GM21576 (cell line): ENCODE measurements around the gene CAMTA1.

Experiments
- ATAC-seq: cut with Tn5 transposase; IDR thresholded peaks from one replicate; pipeline ENCODE4 v1.9.1; 2021; ENCODE audit warnings: mild to moderate bottlenecking, moderate library complexity; ENCODE audit not compliant: unreplicated experiment

Gene CAMTA1

DNA sequence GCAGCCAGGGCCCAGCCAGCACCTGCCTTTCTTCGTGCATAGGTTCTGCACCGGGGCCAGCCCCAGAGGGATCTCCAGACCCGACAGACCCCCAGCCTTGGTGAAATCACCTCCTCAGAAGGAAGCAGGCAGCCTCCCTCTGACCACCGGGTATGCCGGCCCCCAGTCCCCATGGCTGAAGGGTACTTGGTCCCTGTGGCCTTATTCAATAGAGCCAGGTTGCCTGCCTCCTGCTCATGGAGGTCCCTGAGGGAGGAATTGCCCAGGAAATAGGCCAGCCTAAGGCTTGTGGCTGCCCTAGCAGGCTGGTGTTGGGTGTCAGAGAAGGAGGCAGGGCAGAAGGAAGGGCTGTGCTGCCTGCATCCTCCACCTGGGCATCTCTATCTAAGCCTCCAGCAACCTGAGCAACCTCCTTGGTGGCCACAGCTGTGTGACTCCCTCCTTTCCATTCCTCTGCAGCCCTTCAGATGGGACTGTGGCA is 647.7 kb downstream of the CAMTA1 start:
- ATAC-seq: no peak

DNA sequence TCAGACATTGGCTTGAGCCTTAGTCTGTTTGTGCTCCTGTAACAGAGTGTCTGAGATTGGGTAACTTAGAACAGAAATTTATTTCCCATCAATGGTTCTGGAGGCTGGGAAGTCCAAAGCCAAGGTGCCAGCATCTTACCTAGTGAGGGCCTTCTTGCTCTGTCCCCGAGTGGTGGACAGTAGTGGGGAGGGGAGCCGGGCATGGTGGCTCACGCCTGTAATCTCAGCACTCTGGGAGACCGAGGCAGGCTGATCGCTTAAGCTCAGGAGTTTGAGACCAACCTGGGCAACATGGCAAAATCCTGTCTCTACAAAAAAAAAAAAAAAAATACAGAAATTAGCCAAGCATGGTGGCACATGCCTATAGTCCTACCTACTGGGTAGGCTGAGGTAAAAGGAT is 649.3 kb downstream of the CAMTA1 start:
- no peak for ATAC-seq

DNA sequence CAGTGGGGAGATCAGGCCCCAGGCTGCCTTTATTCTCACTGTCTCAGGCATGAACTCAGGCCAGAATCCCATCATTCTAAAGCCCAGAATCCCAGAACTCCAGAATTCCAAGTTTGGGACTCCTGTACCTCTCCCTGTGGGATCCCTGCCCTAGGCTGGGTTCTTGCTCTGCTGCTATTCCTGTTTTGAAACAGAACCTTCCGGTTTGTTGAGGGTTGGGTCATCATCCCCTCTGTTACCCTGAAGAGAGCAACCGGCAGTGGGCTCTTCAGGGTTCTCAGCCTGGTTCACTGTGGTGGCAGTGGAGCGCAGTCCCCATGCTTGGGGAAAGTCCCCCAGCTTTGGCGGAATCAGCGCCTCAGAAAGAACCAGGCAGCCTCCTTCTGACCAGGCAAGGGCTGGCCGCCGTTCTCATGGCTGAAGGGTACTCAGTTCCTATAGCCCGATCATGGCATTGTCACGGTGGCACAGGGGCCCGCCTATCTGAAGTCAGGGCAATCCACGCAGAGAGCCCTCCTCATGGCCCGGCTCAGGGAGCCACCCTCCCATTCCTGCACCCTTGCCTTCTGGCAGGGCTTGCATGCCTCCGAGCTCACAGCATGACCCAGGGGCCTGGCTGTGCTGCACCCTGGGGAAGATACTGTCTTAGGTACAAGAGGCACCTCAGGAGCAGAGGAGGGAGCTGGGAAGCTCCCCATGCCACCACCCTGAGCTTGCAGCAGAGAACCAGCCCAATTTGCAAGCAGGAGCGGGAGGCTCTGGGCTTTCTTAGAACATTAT is 650.2 kb downstream of the CAMTA1 start:
- no peak for ATAC-seq

DNA sequence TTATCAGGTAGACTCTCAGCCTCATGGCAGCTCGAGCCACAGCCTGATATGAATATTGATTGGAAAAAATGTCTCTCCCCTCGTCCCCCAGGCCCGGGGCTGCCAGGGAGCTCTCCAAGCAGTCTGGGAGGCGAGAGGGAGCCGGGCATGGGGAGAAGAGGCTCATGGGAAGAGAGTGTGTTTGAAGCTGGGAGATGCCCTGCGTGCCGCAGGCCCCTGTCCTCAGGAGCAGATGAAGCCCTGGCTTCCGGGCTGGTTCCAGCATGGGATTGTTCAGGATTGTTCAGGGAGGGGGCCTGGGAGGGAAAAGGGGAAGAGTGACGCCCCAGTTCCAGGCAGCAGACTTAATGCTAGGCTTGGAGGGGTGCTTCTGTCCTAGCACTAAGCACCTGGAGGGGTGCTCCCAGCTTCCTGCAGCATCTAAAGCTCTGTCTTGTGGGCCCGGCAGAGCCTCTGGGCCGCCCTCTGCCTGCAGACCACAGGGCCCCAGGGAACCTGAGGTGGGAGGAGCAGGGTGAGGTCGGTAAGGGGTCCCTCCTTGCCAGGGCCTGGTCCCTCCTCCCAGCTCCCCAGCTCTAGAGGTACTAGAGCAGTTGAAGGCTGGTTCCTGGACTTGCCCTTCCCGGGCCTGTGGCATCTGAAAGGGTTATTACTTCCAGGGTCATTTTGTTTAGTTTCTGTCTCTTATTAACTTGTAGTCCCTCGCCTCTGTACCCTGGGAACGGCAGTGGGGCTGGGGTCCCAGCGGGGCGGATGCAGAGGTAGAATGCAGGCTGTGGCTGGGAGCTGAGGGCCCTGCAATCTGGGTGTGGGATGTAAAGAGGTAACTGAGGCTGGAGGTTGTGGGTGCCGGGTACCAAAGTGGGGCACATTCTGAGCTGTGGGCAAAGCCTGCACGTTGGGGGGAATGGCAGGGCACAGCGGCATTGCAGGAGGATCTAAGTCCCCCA is 651.1 kb downstream of the CAMTA1 start:
- no peak for ATAC-seq

DNA sequence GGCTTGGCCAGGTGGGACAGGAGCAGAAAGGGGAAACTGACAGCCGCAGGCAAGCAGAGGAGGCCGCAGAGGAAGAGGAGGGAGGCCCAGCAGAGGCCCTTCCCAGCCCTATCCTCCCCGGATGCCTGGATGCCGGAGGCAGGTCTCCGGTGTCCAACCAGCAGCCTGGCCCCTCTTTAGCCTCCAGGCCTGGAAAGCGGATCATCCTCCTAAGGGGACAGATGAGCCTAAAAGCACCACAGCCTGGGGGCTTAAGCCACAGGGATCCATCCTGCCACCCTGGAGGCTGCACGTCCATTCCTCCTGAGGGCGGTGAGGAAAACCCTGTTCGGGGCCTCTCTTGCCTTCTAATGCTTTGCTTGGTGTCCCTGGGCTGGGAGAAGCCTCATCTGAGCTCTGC is 651.8 kb downstream of the CAMTA1 start:
- ATAC-seq: no peak

DNA sequence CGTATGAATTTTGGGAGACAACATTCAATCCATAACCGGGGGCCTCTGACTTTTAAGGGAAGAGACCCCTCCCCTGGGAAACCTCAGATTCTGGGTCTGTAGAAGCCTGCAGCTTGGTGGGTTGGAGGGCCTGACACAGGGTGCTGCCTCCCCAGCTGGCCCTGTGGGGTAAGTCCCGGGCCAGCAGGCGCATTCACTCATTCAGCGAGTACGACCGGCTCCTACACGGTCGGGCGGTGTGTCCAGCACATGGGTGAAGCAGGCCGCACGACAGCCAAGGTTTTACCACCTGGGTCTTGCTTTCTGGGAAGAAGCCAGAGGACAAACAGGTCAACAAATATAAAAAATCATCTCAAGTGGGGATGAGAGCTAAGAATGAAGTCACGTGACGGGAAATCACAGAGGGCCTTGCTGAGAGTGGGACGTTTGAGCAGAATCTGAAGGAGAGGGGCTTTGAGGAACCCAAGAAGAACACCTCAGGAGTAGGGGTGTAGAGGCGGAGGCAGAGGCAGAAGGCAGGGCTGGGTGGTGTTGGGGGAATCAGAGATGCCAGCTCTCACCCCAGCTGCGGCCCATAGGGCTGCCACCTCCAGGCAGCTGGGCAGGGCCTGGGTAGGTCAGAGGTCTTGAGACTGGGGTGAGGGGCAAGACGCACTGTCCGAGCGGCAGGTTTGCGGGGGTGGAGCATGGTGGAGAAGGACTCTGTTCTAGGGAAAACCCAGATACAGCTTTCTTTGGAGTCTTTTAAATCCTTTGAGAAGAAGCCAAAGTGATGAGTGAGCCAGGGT is 652.5 kb downstream of the CAMTA1 start:
- ATAC-seq: no peak

DNA sequence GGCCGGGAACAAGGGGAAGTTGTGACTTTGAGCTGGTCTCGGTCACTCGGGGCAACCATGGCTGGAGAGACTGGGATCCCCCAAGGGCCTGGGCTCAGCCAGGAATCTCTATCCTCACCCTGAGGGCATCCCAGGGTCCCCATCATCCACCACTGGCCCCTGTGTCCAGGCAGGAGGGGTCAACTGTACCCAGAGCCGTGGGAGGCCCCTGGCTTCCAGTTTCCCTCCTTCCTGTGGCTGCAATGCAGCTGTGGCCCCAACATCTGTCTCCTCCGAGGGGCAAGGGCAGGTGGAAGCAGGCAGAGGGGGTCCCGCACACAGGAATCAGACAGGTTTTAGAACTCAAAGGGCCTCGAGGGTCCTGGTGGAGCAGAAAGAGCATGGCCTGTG is 653.1 kb downstream of the CAMTA1 start:
- ATAC-seq: no peak

DNA sequence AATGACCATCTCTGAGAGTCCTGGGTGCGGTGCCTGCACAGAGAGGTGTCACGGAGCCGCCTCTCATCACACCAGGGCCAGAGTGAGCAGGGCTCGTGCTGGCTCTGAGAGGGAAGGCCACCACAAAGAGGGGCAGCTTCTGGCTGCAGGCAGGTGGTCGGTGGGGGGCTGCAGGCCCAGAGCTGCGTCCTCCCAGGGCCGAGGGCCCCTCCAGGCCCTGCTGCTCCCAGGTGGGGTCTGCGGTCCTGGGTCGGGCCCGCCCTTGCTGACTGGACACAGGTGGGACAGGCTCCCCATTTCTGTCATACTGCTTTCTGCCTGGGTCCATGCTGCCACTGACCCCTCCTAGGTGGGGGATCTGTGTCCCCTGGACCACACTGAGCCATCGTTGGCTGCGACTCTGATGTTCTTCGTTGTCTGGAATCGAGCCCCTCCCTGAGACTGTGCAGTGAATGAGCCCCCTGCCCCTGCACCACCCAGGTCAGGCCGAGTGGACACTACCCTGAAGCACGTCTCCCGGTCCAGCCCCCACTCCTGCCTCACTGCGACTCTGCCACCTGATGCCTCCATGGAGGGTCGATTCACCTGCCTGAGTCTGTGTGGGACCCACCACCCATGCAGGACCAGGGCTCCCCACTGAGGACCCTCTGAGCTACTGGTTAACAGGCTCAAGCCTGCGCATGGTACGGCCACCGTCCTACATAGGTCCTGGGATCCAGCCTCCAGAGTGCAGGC is 653.8 kb downstream of the CAMTA1 start:
- no peak for ATAC-seq

DNA sequence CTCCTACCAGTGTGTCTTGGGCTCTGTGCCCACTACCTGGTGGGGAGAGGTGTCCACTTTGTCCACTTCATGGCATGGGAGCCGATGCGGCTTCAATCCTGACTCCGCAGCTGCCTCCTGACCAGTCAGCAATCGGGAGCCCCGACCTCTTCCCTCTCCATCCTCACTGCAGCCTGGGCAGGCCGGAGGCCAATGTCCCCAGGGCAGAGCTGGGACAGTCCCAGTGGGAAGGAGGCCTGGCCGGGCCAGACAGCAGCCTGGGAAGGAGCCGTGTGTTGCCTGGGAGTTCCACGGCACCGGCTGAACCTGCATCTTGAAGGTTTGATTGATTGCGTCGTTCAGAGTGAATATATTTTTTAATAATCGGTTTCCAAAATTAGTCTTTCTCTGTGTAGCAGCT is 654.9 kb downstream of the CAMTA1 start:
- ATAC-seq: no peak

DNA sequence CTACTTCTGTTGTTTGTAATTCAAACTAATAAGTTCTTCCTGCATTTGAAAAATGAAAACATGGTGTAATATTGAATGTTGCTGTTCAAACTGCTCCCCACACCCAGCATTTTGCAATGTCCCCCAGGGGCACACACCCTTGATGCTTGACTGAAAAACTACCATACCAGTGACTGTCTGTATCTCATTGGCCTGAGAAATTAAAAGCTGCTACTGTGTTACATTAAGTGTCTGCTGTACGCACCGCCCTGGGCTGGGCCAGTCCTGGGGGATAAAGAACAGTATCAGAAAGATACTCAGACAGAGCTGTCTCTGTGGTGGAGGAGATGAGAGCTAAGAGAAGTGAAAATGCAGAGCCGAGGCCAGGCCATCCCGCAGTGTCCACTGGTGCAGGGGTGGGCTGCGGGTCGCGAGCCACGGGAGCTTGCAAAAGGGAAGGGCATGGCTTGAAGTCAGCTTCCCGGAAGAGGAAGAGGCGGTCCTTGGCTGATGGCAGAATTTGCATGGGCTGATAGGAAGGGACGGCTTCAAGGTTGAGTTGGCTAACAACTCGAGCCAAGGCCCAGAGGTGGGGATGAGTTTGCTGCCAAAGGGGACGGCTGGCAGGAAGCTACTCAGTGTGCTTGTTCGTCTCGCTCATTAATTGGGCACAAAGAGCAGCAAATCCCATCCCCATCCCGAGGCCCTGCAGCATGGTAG is 656.0 kb downstream of the CAMTA1 start:
- ATAC-seq: no peak

DNA sequence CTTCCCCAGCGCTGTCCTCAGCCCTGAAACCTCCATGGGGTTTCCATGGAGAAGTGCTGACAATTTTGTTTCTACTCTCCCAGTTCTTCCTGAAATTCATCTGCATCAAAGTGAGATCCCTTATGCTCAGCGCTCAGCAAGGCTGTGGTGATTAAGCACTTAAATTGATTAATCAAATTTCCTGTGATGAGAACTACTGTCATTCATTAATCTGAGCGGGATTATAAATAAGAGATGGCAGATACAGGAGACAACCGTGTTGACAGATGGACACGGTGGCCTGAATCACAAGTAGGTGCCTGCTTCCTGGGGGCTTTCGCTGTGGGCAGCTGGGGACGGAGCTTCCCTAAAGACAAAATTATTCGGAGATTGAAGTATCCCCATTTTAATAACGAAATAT is 656.8 kb downstream of the CAMTA1 start:
- ATAC-seq: no peak

DNA sequence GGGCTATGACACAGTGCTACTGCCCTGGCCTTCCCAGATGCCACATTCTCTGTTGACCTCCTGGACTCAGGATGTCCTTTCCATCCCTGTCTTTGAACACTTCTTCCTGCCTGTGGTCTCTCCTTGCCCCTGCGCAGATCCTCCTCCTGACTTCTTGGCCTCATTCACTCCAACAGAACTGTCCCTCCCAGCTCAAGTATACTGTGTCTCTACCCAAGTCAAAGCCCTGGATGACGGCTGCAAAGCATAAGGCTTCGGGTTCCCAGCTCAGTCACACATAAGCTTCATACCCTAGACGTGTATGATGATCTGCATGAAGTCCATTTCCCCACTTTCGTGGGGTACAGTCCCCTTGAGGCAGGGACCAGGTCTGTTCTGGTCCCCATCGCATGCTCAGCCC is 657.7 kb downstream of the CAMTA1 start:
- ATAC-seq: no peak

DNA sequence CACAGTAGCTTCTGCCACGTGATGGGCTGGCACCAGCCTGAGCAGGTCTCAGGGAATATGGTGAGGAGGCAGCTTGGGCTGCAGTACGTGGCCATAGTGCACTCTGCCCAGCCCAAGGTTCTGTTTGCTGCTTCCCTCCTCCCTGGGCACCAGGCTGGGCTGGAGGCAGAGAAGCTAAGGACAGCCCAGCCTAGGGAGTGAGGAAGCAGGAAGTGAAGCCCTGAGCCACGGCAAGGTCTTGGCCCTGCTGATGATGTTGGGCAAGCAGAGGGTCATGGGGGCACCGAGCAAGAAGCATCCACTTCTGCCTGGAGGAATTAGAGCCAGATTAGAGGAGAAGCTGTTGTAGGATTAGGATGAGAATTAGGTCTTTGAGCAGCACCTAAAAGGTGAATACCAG is 659.1 kb downstream of the CAMTA1 start:
- no peak for ATAC-seq

DNA sequence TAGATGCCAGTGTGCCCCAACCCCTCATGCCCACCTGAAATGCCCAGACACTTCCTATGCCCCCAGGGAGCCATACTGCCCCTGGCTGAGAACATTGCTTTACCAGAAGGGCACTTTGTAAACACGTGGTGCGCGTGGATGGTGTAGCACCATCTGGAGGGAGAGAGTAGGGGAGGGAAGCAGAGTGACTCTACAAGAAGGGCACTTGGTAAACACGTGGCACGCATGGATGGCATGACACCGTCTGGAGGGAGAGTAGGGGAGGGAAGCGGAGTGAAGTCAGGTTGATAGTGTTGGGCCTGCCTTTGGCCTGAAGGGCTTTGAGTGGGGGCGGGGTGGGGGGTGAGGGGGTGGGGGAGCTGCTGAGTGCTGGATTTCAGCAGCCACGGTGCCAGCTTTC is 661.8 kb downstream of the CAMTA1 start:
- no peak for ATAC-seq

DNA sequence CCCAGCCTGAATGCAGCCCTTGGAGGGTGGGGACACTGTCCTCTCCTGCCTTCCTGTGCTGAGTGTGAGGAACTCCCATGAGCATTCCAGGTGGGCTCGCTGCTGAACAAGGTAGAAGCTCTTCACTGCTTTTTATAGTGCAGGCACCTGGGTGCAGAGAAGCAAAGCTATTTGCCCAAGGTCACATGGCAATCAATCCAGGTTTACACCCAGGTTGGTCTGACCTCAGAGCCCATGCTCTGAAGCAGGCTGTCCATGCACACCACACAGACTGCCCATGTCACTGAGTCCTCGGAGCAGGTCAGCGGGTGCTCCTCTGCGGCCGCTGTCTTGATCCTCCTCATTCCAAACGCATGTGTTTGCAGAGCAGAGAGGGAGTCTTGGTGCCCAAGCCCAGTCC is 662.5 kb downstream of the CAMTA1 start:
- ATAC-seq: no peak

DNA sequence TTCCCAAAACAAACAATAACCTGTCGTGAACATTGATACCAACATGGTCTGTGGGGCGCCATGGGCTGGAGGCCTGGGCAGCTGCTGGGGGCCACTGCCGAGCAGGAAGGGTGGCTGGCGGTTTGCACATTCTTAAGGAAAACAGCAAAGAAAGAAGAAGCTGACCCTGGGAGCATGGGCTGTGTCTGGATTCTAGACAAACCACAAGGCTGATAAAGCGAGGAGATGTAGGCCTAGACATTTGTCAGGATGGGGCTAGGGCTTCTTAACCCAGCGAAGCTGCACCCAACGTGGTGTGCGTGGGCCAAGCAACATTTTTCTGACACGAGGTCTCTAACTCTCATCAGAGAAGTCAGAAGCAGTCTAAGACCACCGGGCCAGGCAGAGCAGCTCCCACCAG is 663.7 kb downstream of the CAMTA1 start:
- no peak for ATAC-seq

DNA sequence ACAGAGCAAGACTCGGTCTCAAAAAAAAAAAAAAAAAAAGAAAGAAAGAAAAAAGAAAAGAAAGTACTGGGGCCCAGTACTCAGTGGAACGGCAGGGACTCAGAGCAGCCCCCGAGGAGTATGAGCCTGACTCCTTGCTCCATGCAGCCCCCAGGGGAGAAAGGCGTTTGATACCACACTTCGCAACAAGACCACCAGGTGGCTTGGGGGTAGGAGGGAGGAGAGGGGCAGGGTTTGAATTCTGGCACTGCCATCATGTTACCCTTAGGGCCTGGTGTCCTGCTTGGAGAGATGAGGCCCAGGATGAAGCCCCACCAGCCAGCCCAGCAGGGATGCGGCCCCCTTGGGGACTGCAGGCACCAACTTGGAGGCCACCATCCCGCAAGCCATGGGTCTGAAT is 664.5 kb downstream of the CAMTA1 start:
- no peak for ATAC-seq

DNA sequence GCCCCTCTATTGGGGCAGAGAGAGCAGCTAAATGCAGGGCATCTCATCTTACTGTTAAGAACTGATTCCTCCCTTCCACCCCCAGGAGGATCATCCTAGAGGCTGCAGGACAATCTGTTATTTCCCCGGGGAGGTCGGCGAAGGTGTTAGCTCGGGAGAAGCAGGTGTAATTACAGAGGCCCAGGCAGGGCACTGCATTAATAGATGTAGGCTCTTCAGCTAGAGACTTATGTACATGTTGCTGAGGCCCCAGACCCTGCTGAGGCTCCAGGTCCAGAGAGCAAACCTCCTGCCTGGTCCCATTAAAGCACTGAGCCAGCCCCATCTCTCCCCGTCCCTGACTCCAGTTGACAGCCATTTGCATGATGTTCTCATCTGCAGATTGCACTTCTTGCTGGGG is 665.6 kb downstream of the CAMTA1 start:
- ATAC-seq: no peak

DNA sequence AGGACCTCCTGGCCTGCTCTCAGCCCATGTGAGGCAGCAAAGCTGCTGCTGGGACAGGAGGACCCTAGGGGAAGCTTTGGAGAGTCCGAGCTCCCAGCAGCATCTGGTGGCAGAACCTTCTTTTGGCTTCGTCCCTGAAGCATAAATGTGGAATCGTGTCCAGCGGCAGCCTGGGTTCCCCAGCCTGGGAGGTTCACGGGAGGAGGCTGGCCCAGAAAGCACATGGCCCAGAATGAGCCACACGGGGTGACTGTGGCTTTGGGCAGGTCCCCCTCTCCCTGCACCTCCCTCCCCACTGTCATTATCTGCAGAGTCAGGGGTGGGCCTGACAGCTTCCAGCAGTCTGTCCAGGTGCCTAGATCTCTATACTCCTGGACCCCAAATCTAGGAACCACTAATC is 667.8 kb downstream of the CAMTA1 start:
- no peak for ATAC-seq
